ENCODE results near the gene SLC34A3. TPM values are rescaled to one million over a fixed set of nuclear protein-coding genes. Genes with fewer than 3 reads are reported as not detected.

Gene SLC34A3
- total RNA-seq, 8 experiments from 2014 or later = 0.11 to 0.49 (median 0.20) TPM; not detected in 2

DNA sequence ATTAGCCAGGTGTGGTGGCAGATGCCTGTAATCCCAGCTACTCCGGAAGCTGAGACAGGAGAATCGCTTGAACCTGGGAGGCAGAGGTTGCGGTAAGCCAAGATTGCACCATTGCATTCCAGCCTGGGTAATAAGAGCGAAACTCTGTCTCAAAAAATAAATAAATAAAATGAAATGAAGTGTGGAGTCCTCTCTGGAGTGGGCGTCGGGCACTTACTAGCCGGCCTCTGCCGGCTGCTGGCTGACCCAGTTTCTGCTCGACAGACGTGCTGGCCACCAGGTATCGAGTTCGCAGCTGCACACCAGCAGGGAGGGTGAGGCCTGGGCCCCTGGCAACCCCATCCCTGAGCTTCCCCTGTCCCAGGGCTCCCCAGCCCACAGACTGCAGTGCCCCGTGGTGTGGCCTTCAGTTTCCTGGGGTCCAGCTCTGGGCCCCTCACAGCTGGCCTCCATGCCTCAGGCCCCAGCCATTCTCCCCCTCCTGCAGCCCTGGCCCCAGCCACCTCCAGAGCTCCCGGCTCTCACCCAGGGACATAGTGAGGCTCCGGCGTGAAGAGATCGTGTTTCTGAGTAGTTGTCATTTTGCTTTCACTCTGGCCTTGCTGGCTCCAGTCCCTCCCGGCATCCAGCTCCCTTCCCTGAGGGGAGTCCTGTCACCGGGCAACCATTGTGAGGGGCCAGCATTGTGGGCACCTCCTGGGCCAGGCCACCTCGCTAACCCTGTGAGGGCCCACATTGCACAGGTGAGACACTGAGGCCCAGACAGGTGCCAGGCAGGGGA, 16.6 kb downstream of the SLC34A3 start:
- H3K4me3 ChIP-seq = no peak overlapping the region
- no peak for ATAC-seq (replicated peaks in 6 of 8)
- H3K4me1 ChIP-seq (replicated peaks in 1 of 2) = peaks cover 13 to 29% of the 10 kb centered on the region in 2 donors
- in situ Hi-C loops (cut with MboI; ENCODE audit: low pct_unique_long_range_greater_than_20kb in 2 of 9, low sequenced_read_pairs in 9 of 9, unreplicated experiment in 9 of 9) = loop anchor here in 1 of 9 experiments (25.0 kb wide), 1 partner anchor 135 kb away; the partner anchor contains the start of gene DPP7
- 73 to 95% (median 80%) methylated on average over 1 to 9 of the region's 20 CpGs; no CpG with 5 or more reads in 5 of the 10 experiments for WGBS, 10 experiments
- H3K27ac ChIP-seq = peak overlapping the region in 1 of 2 donors; percentile 42

GRCh38 chr9:137247916-137248175, 17.1 kb downstream of the SLC34A3 start:
- 94 to 100% (median 95%) methylated on average over 1 to 4 of the region's 6 CpGs; no CpG with 5 or more reads in 7 of the 10 experiments for WGBS, 10 experiments
- Histone ChIP-seq H3K27ac (no peak overlapping the region), H3K4me1 (replicated peaks in 1 of 2) (peaks cover 11 to 27% of the 10 kb centered on the region in 2 donors), H3K4me3 (no peak overlapping the region)
- in situ Hi-C loops (cut with MboI; ENCODE audit: low pct_unique_long_range_greater_than_20kb in 2 of 9, low sequenced_read_pairs in 9 of 9, unreplicated experiment in 9 of 9) = loop anchor here in 1 of 9 experiments (25.0 kb wide), 1 partner anchor 136 kb away; the partner anchor contains the start of gene DPP7
- ATAC-seq (replicated peaks in 6 of 8) = no peak

DNA sequence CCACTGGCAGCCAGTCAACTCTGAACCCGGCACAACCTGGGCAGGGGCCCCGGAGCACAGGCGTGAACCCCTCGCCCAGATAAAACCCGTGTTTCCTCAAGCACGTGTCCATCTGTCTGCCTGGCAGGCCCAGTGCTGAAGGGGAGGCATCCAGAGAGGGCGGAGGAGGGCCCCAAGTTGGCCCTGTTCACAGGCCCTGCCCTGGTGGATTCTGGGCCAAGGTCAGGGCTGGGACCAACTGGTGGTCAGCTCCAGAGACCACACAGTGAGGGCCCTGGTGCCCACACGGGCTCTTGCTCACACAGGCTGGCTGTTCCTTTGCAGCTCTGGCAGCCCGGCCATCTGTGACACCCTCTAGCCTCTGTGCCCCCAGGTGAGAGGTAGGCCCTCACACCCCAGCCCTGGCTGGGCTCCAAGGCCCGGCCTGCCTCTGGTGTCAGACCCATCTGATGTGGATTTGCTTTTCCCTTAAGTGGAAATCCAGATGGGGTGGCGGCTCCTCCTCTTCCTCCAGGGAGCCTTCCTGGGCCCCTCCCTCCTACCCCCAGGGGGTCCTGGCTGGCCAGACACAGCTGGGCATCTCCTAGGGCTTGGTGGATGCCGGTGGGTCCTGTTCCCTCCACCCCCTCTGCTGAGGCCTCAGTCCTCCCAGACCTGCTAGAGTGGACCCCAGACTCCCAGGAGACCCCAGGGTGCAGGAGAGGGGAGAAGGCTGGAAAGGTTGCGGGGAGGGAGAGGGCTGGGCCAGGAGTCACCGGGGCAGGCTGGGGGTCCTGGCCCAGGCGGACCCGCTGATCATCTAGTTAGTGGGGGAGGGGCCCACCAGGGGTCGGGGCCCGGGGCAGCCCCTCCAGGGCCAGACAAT, 19.9 kb downstream of the SLC34A3 start:
- Histone ChIP-seq H3K4me3 (no peak overlapping the region), H3K4me1 (replicated peaks in 1 of 2) (peaks cover 16 to 36% of the 10 kb centered on the region in 2 donors), H3K27ac (peak overlapping the region in 1 of 2 donors; percentile 57)
- 30 to 79% (median 73%) methylated on average over 2 to 3 of the region's 18 CpGs; no CpG with 5 or more reads in 7 of the 10 experiments for WGBS, 10 experiments
- in situ Hi-C loops (cut with MboI; ENCODE audit: low pct_unique_long_range_greater_than_20kb in 2 of 9, low sequenced_read_pairs in 9 of 9, unreplicated experiment in 9 of 9) = no loop called here
- no peak for ATAC-seq (replicated peaks in 6 of 8)

DNA sequence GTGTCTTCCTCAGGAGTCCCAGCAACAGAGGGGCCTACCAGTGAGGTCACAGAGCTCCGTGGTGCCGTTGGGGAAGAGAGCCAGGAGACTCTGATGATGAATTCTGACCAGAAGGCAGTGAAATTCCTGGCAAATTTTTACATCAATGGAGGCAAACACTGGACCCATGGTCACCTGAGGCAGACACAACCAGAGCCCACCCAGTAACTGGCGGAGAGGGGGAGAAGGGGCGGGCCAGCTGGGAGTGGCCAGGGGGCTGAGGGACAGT, 20.4 kb downstream of the SLC34A3 start, which contains the start of gene STPG3:
TSS of gene STPG3 (plus strand) at position 93 of the 268 bp plus-strand sequence. CDS start at position 94, 1 bp downstream.
- H3K4me3 ChIP-seq = no peak within 1 kb of the TSS
- H3K27ac ChIP-seq = peak within 1 kb of the TSS in 1 of 2 donors; percentile 57
- H3K4me1 ChIP-seq (replicated peaks in 1 of 2) = peaks cover 18 to 37% of the 10 kb centered on the region in 2 donors
- WGBS, 10 experiments = no CpG with 5 or more reads among the region's 4 CpGs
- in situ Hi-C loops (cut with MboI; ENCODE audit: low pct_unique_long_range_greater_than_20kb in 2 of 9, low sequenced_read_pairs in 9 of 9, unreplicated experiment in 9 of 9) = no loop called here
- ATAC-seq (replicated peaks in 6 of 8) = peak in 2 of 8 experiments; percentile 0 to 1

GRCh38 chr9:137251490-137252268, 21.0 kb downstream of the SLC34A3 start:
- no CpG with 5 or more reads among the region's 22 CpGs for WGBS, 10 experiments
- H3K4me1 ChIP-seq (replicated peaks in 1 of 2) = peaks cover 24 to 42% of the 10 kb centered on the region in 2 donors
- peak in 5 of 8 experiments; percentile 42 to 73 (median 50) for ATAC-seq (replicated peaks in 6 of 8)
- in situ Hi-C loops (cut with MboI; ENCODE audit: low pct_unique_long_range_greater_than_20kb in 2 of 9, low sequenced_read_pairs in 9 of 9, unreplicated experiment in 9 of 9) = no loop called here
- H3K4me3 ChIP-seq = no peak overlapping the region
- H3K27ac ChIP-seq = peak overlapping the region in 1 of 2 donors; percentile 57

GRCh38 chr9:137252555-137253506, 22.1 kb downstream of the SLC34A3 start:
- in situ Hi-C loops (cut with MboI; ENCODE audit: low pct_unique_long_range_greater_than_20kb in 2 of 9, low sequenced_read_pairs in 9 of 9, unreplicated experiment in 9 of 9) = no loop called here
- Histone ChIP-seq H3K4me3 (no peak overlapping the region), H3K27ac (no peak overlapping the region), H3K4me1 (replicated peaks in 1 of 2) (peaks cover 24 to 34% of the 10 kb centered on the region in 2 donors)
- ATAC-seq (replicated peaks in 6 of 8) = no peak
- 80 to 92% (median 90%) methylated on average over 1 to 2 of the region's 35 CpGs; no CpG with 5 or more reads in 7 of the 10 experiments for WGBS, 10 experiments

GRCh38 chr9:137253717-137254623, 23.3 kb downstream of the SLC34A3 start:
- ATAC-seq (replicated peaks in 6 of 8) = peak in 1 of 8 experiments; percentile 2
- 0 to 68% (median 38%) methylated on average over 1 to 16 of the region's 21 CpGs; no CpG with 5 or more reads in 4 of the 10 experiments for WGBS, 10 experiments
- H3K4me3 ChIP-seq = peak overlapping the region; percentile 61 to 99 (median 77)
- peaks cover 24 to 34% of the 10 kb centered on the region in 2 donors for H3K4me1 ChIP-seq (replicated peaks in 1 of 2)
- in situ Hi-C loops (cut with MboI; ENCODE audit: low pct_unique_long_range_greater_than_20kb in 2 of 9, low sequenced_read_pairs in 9 of 9, unreplicated experiment in 9 of 9) = no loop called here
- H3K27ac ChIP-seq = peak overlapping the region in 1 of 2 donors; percentile 23

DNA sequence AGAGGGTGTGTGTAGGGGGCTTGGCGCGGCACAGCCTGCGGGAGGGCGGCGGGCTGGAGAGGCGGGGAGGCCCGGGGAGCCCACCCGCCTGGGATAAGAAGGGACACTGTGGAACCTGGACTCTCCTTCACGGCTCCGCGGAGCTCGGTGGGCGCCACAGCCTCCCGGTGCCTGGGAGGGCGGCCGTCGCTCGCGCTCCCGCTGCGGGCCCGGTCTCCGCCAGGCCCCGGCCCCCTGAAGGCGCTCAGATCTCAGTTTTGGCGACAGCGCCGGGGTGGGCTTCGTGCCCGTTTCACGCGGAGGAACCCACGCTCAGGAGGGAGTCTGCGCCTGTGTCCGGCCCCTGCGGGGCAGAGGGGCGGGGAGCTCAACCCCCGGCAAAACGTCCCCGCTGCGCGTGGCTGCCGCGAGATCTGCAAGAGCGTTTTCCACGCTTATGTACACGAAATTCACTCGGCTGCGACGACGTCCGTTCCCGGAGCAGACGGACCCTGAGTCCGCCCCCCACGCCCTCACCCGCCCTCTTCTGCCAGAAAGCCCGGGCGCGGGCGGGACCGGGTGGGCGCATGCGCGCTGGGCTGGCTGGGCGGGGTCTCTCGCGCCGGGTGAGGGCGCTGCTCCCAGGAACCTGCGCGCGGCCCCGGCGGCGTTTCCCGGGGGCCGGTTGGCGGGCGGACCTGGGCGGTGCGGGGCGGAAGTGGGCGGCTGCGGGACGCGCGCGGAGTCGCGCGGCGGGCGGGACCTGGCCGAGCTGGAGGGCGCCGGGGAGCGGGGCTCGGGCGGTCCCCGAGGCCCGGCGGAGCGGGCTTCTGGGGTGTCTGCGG, 24.1 kb downstream of the SLC34A3 start, which contains the start of gene NELFB:
TSS of gene NELFB (plus strand) at position 704 of the 824 bp plus-strand sequence.
- Histone ChIP-seq H3K4me1 (replicated peaks in 1 of 2) (peaks cover 24 to 34% of the 10 kb centered on the region in 2 donors), H3K27ac (peak within 1 kb of the TSS; percentile 40 to 88), H3K4me3 (peak within 1 kb of the TSS; percentile 61 to 99 (median 77))
- in situ Hi-C loops (cut with MboI; ENCODE audit: low pct_unique_long_range_greater_than_20kb in 2 of 9, low sequenced_read_pairs in 9 of 9, unreplicated experiment in 9 of 9) = no loop called here
- WGBS, 10 experiments = 0% methylated on average over 2 to 26 of the region's 105 CpGs; no CpG with 5 or more reads in 7 of the 10 experiments
- ATAC-seq (replicated peaks in 6 of 8) = peak; percentile 77 to 91 (median 83)

GRCh38 chr9:137255448-137256114, 24.9 kb downstream of the SLC34A3 start:
- 0 to 13% (median 0%) methylated on average over 1 to 16 of the region's 51 CpGs; no CpG with 5 or more reads in 5 of the 10 experiments for whole genome bisulfite sequencing, 10 experiments
- H3K4me1 ChIP-seq (replicated peaks in 1 of 2) = peaks cover 24 to 34% of the 10 kb centered on the region in 2 donors
- peak; percentile 42 to 71 (median 49) for ATAC-seq (replicated peaks in 6 of 8)
- peak overlapping the region; percentile 40 to 88 for H3K27ac ChIP-seq
- H3K4me3 ChIP-seq = peak overlapping the region; percentile 61 to 99 (median 77)
- in situ Hi-C loops (cut with MboI; ENCODE audit: low pct_unique_long_range_greater_than_20kb in 2 of 9, low sequenced_read_pairs in 9 of 9, unreplicated experiment in 9 of 9) = no loop called here

- in situ Hi-C loops (cut with MboI; ENCODE audit: low pct_unique_long_range_greater_than_20kb in 2 of 9, low sequenced_read_pairs in 9 of 9, unreplicated experiment in 9 of 9) = no loop called here
- 87 to 100% (median 89%) methylated on average over 2 to 6 of the region's 15 CpGs; no CpG with 5 or more reads in 6 of the 10 experiments for WGBS, 10 experiments
- ATAC-seq (replicated peaks in 6 of 8) = no peak
- Histone ChIP-seq H3K4me3 (peak overlapping the region; percentile 61 to 99 (median 77)), H3K4me1 (replicated peaks in 1 of 2) (peaks cover 19 to 26% of the 10 kb centered on the region in 2 donors), H3K27ac (no peak overlapping the region)
Observed at GRCh38 chr9:137256362-137256761, 25.7 kb downstream of the SLC34A3 start.
